Gastrocnemius medialis (tissue), 4 donors: ENCODE results near the gene PLS3. TPM values are rescaled to one million over a fixed set of nuclear protein-coding genes. Genes with fewer than 3 reads are reported as not detected.
"Not testable (repeated sequence)": the region's sequence is repeated elsewhere in the genome, so short reads cannot be mapped to it uniquely, and the experiment has no call there.

Experiments used
- ATAC-seq, 2 donors: fragments of 150-250 bp; one replicate each; pipeline ENCODE4 v1.9.1; 2016
- DNase-seq, 2 donors: peaks; one replicate each; pipeline ENCODE4 v3.0.0-alpha.2; 2019
- H3K27ac ChIP-seq, 4 donors: fragments of 200-600 bp; sonication (generic); 1 replicate in 1 of 4; 2 replicates in 3 of 4; pipeline ENCODE4 v1.5.1; 2016 to 2018; ENCODE audit warnings: mild to moderate bottlenecking in 2 of 4, moderate library complexity in 1 of 4
- H3K27me3 ChIP-seq, 3 donors: fragments of 200-600 bp; sonication (generic) in 2 of 3; 1 replicate in 1 of 3; 2 replicates in 2 of 3; pipeline versions ENCODE4 v1.5.1 to v1.6.0; 2016 to 2019; ENCODE audit warnings: mild to moderate bottlenecking in 1 of 3, moderate library complexity in 1 of 3
- H3K36me3 ChIP-seq, 2 donors: fragments of 200-600 bp; sonication (generic) in 1 of 2; one replicate each; pipeline ENCODE4 v1.5.1; 2017 to 2018
- H3K4me1 ChIP-seq, 2 donors: fragments of 200-600 bp; sonication (generic) in 1 of 2; one replicate each; pipeline ENCODE4 v1.5.1; 2016 to 2017; ENCODE audit warnings: mild to moderate bottlenecking in 2 of 2
- H3K4me3 ChIP-seq, 4 donors: fragments of 200-600 bp; sonication (generic) in 3 of 4; 1 replicate in 1 of 4; 2 replicates in 3 of 4; pipeline ENCODE4 v1.5.1; 2016 to 2019; ENCODE audit warnings: mild to moderate bottlenecking in 2 of 4
- H3K9me3 ChIP-seq, 3 donors: fragments of 200-600 bp; sonication (generic) in 2 of 3; 1 replicate in 1 of 3; 2 replicates in 2 of 3; pipeline ENCODE4 v1.5.1; 2016 to 2019
- POLR2A ChIP-seq, 2 donors: fragments of 450-650 bp; IDR thresholded peaks; one replicate each; pipeline ENCODE4 v1.6.1; 2017; ENCODE audit warnings: antibody characterized with exemption in 2 of 2, mild to moderate bottlenecking in 2 of 2, moderate library complexity in 2 of 2
- in situ Hi-C, 4 donors: fragments of 200-750 bp; cut with MboI; loops; one replicate each; pipeline versions ENCODE4 v1.15.0 to v1.8.0; 2017; ENCODE audit warnings: low sequenced_read_pairs in 4 of 4
- intact Hi-C: fragments of 100-400 bp; cut with DNase I; formaldehyde crosslinking; loops from one replicate; pipeline ENCODE4 v1.15.1; 2023; ENCODE audit warnings: low total_unique reads
- total RNA-seq, 4 donors: library from RNA; depleted of rRNA; stranded (reverse); fragments of >200 nt; gene quantifications; one replicate each; pipeline versions ENCODE4 v1.1.0 to v1.2.3, GENCODE V29; 2016
- TF ChIP-seq, protein P1 (sequence below), 5 experiments: fragments of 450-650 bp in 3 of 5; fragments of 200-600 bp in 2 of 5; sonication (generic) in 2 of 5; IDR thresholded peaks in 4 of 5; conservative IDR thresholded peaks in 1 of 5; 1 replicate in 4 of 5; 2 replicates in 1 of 5; pipeline ENCODE4 v1.5.1; 2016 to 2019; ENCODE audit warnings: antibody characterized with exemption in 5 of 5, mild to moderate bottlenecking in 3 of 5, moderate library complexity in 3 of 5

PLS3 gene
- total RNA-seq, 4 donors from 2014 or later = 15.8 to 23.1 (median 19.5) TPM

DNA sequence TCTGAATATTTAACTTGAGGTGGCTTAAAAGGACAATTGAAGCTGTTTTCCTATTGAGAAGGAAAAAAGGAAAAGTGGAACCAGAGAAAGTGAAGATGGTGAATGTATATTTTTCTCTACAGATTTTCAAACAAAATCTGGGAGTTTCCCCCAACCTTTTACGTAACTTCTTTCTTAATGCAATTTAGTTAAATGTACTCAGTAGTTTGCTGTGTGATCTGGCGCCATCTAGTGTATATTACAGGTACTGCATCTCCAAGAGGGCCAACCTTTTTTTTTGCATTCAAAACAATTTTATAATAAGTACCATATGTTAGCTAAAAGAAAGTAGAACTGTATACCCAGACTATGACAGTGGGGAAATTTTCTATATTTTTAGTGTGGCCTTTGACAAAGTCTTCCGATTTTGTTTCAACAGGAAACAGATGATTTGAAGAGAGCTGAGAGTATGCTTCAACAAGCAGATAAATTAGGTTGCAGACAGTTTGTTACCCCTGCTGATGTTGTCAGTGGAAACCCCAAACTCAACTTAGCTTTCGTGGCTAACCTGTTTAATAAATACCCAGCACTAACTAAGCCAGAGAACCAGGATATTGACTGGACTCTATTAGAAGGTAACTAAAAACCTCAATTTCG, 82.0 kb downstream of the PLS3 start:
- DNase-seq (no peak), ATAC-seq (no peak)
- no peaks in the 10 kb centered on the region for H3K4me1 ChIP-seq
- TF ChIP-seq, protein P1, sequence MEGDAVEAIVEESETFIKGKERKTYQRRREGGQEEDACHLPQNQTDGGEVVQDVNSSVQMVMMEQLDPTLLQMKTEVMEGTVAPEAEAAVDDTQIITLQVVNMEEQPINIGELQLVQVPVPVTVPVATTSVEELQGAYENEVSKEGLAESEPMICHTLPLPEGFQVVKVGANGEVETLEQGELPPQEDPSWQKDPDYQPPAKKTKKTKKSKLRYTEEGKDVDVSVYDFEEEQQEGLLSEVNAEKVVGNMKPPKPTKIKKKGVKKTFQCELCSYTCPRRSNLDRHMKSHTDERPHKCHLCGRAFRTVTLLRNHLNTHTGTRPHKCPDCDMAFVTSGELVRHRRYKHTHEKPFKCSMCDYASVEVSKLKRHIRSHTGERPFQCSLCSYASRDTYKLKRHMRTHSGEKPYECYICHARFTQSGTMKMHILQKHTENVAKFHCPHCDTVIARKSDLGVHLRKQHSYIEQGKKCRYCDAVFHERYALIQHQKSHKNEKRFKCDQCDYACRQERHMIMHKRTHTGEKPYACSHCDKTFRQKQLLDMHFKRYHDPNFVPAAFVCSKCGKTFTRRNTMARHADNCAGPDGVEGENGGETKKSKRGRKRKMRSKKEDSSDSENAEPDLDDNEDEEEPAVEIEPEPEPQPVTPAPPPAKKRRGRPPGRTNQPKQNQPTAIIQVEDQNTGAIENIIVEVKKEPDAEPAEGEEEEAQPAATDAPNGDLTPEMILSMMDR (IDR thresholded peaks at IDR 0.05 in 4 of 5, conservative IDR thresholded peaks at IDR 0.05 in 1 of 5) = peak; percentile 75 to 98 (median 87)
- no peak for TF ChIP-seq POLR2A (IDR thresholded peaks at IDR 0.05)
- H3K9me3 ChIP-seq = no peaks in the 10 kb centered on the region
- intact Hi-C loops = loop anchor here (1.0 to 5.0 kb wide), 2 partner anchors 81 to 313 kb away; partner anchors contain the start of gene PLS3
- H3K4me3 ChIP-seq = no peak overlapping the region
- H3K27me3 ChIP-seq = peaks cover 0 to 2% (median 0%) of the 10 kb centered on the region in 3 donors
- in situ Hi-C loops = loop anchor here (5.0 kb wide), 1 partner anchor 311 kb away; no protein-coding TSS in a partner anchor
- H3K27ac ChIP-seq = peak overlapping the region; percentile 2 to 68 (median 39)
- H3K36me3 ChIP-seq = peaks cover 0 to 12% of the 10 kb centered on the region in 2 donors

GRCh38 chrX:115644397-115644796, 83.4 kb downstream of the PLS3 start:
- not testable (repeated sequence) for H3K27ac ChIP-seq, H3K4me1 ChIP-seq, ATAC-seq, H3K4me3 ChIP-seq, H3K27me3 ChIP-seq, DNase-seq, H3K9me3 ChIP-seq
- H3K36me3 ChIP-seq = peaks cover 0 to 12% of the 10 kb centered on the region in 2 donors
- in situ Hi-C loops = loop anchor here (5.0 kb wide), 1 partner anchor 312 kb away; no protein-coding TSS in a partner anchor
- intact Hi-C loops = loop anchor here (5.0 kb wide), 1 partner anchor 82 kb away; the partner anchor contains the start of gene PLS3

DNA sequence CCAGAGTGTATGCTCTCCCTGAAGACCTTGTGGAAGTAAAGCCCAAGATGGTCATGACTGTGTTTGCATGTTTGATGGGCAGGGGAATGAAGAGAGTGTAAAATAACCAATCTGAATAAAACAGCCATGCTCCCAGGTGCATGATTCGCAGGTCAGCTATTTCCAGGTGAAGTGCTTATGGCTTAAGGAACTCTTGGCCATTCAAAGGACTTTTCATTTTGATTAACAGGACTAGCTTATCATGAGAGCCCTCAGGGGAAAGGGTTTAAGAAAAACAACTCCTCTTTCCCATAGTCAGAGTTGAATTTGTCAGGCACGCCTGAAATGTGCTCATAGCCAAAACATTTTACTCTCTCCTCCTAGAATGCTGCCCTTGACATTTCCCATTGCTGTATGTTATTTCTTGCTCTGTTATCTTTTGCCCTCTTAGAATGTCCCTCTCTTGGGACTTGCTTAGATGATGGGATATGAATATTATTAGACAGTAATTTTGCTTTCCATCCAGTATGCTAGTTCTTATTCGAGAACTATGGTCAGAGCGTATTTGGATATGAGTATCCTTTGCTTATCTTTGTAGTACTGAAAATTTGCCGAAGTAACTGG, 88.6 kb downstream of the PLS3 start:
- ATAC-seq (no peak), DNase-seq (no peak)
- TF ChIP-seq POLR2A (IDR thresholded peaks at IDR 0.05) = no peak
- TF ChIP-seq, protein P1 (IDR thresholded peaks at IDR 0.05 in 4 of 5, conservative IDR thresholded peaks at IDR 0.05 in 1 of 5) = no peak
- Histone ChIP-seq H3K9me3 (no peaks in the 10 kb centered on the region), H3K27me3 (no peaks in the 10 kb centered on the region), H3K4me3 (no peak overlapping the region), H3K36me3 (peaks cover 0 to 12% of the 10 kb centered on the region in 2 donors), H3K4me1 (no peaks in the 10 kb centered on the region), H3K27ac (no peak overlapping the region)
- intact Hi-C loops = loop anchor here (5.0 kb wide), 1 partner anchor 43 kb away; no protein-coding TSS in a partner anchor
- in situ Hi-C loops = no loop called here

GRCh38 chrX:115650449-115650848, 89.5 kb downstream of the PLS3 start:
- ATAC-seq (no peak), DNase-seq (no peak)
- Histone ChIP-seq H3K4me3 (no peak overlapping the region), H3K27ac (no peak overlapping the region), H3K4me1 (no peaks in the 10 kb centered on the region), H3K27me3 (no peaks in the 10 kb centered on the region), H3K36me3 (peaks cover 0 to 12% of the 10 kb centered on the region in 2 donors), H3K9me3 (no peaks in the 10 kb centered on the region)
- in situ Hi-C loops (no loop called here), intact Hi-C loops (loop anchor here (5.0 kb wide), 1 partner anchor 42 kb away; no protein-coding TSS in a partner anchor)
- TF ChIP-seq, protein P1 (IDR thresholded peaks at IDR 0.05 in 4 of 5, conservative IDR thresholded peaks at IDR 0.05 in 1 of 5) = no peak
- no peak for TF ChIP-seq POLR2A (IDR thresholded peaks at IDR 0.05)

DNA sequence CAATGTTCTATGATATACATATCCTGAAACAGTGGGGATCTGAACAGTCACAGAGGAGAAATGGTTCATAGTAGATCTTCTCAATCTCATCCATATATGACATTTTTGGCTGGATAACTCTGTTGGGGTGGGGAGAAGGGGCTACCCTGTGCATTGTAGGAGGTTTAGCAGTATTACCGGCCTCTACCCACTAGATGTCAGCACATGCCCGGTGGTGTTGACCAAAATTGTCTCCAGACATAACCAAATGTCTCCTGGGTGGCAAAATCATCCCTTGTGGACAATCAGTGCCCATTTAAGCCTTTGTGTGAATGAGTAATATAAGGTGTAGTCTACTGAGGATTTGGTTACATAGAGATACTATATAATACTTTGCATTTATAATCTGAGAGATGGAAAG, 89.9 kb downstream of the PLS3 start:
- Histone ChIP-seq H3K27ac (no peak overlapping the region), H3K27me3 (no peaks in the 10 kb centered on the region), H3K4me3 (no peak overlapping the region), H3K36me3 (peaks cover 0 to 12% of the 10 kb centered on the region in 2 donors), H3K4me1 (no peaks in the 10 kb centered on the region), H3K9me3 (no peaks in the 10 kb centered on the region)
- TF ChIP-seq, protein P1 (IDR thresholded peaks at IDR 0.05 in 4 of 5, conservative IDR thresholded peaks at IDR 0.05 in 1 of 5) = peak in 3 of 5 experiments; percentile 22 to 51 (median 39)
- TF ChIP-seq POLR2A (IDR thresholded peaks at IDR 0.05) = no peak
- intact Hi-C loops (loop anchor here (5.0 kb wide), 1 partner anchor 41 kb away; no protein-coding TSS in a partner anchor), in situ Hi-C loops (no loop called here)
- ATAC-seq = no peak
- DNase-seq = no peak
